NCI-H82 treated with DMSO at 0.1 percent for 48 hours (cell line): ENCODE measurements around the gene KCNB1.
"Not testable (repeated sequence)": the region's sequence is repeated elsewhere in the genome, so short reads cannot be mapped to it uniquely, and the experiment has no call there.

Source experiments
- DNase-seq: peaks from one replicate; lab custom pipeline; 2025; ENCODE audit not compliant: unreplicated experiment; lab: John Stamatoyannopoulos, UW

KCNB1 gene

DNA sequence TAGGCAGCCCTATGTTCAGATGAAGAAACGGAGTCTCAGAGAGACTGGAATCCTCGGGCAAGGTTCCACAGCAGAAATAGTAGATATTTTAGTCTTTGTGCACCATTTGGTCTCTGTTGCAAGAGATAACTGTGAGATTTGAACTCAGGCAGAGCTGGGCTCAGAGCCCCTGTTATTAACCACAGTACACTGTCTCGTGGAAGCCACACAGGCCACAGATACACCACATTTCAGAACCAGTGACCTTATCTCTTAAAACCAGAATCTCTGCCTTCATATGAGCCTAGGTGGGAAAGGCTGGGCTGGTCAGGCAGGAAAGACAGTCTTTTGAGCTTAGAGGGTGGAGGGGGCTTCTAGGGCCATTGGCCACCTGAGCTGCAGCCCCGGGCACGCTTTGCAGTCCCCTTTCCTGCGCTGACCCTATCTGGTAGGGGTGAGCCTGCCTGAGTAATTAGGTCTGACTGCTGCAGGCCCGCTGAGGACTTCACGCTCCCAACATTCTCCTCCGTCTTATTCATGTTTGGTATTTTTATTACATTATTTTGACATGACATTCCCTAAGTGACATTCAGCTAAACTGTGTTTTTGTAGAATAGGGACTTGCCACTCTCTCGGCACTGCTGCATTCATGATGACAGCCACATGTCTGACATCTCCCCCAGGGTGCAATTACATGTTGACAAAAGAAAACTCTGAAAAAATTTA is 71.1 kb downstream of the KCNB1 start:
- no peak for DNase-seq

DNA sequence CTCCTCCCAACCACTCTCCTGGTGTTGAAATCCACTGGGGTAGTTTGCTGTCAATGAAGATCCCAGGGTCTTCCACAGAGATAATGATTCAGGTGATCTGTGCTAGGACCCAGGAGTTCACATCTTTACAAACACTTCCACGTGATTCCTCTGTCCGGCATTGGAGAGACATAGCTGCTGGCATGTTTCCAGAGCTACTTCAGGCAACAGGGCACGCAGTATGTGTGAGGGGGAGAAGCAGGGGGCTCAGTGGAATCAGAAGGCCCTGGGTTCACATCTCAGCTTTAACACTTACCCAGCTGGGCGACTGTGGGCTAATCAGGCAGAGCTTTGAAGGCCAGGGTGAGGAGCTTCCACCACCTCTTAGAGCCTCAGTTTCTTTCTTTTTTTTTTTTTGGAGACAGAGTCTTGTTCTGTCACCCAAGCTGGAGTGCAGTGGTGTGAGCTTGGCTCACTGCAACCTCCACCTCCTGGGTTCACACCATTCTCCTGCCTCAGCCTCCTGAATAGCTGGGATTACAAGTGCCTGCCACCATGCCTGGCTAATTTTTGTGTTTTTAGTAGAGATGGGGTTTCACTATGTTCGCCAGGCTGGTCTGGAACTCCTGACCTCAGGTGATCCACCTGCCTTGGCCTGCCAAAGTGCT is 72.4 kb downstream of the KCNB1 start:
- DNase-seq: not testable (repeated sequence)

DNA sequence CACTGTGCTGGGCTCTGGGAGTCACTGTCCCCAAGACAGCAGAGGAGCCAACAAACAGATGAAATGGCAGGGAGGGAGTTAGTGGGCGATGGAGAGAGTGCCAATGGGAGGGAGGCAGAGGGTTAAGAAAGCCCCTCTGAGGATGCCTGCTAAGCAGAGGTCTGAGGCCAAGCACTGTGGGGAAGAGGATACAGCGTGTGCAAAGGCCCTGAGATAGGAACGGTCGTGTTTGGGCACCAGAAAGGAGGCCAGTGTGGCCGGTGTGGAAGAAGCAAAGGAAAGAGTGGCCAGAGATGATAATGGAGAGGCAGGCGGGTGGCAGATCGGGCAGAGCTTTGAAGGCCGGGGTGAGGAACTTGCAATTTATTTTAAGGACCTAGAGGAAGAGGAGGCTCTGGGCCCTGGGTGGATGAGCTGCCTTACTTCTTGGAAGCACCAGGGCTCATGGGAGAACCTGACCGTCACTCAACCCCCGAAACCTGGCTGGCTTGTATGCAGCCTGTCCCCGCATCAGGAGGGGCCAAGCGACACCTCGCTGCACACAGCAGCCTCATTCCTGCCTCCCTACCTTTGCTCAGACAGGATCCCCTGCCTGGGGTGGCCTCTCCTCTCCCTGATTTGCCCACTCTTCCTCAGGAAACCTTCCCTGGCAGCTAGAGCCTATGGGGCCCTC is 73.0 kb downstream of the KCNB1 start:
- no peak for DNase-seq

DNA sequence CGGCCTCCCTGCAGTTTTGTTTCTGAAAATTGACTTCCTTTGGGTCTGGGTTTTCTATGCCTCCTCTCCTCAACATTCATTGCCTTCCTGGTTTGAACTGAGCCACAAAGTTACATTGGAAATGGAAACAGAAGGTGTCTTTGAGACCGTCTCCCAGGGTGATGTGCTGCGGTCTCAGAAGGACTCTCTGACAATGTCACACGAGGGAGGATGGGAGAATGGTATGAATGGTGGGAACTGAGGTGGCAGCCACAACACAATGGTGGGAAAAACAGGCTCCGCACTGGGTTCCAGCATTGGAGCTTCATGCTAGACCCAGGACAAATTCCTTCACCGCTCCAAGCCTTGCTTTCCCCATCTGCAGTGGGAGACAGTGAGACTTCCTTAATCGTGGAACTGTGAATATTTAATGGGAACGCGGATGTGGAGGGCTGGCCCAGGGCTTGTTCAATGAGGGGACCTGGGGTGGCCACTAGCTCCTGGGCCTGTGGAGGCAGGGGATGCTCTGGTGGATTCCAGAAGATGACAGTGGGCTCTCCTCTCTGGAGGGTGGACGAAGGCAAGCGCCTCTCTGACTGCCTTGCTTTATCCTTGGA is 73.9 kb downstream of the KCNB1 start:
- no peak for DNase-seq

DNA sequence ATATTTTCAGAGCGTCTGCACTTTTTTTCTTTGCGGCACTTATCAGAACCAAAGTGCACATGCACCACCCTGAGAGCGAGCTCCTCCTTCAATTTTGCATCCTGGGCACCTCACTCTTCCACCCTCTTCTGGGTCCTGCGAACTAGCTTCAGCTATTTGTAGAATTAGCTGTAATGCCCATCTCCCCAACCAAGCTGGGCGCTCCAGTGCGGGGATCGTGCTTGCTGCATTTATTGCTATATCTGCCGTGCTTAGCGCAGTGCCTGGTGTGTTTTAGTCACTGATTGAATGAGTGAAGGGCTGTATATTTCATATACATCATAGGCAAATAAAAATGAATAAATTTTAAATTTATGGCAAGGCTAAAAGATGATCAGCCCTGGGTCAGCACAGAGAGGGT is 75.8 kb downstream of the KCNB1 start:
- no peak for DNase-seq

DNA sequence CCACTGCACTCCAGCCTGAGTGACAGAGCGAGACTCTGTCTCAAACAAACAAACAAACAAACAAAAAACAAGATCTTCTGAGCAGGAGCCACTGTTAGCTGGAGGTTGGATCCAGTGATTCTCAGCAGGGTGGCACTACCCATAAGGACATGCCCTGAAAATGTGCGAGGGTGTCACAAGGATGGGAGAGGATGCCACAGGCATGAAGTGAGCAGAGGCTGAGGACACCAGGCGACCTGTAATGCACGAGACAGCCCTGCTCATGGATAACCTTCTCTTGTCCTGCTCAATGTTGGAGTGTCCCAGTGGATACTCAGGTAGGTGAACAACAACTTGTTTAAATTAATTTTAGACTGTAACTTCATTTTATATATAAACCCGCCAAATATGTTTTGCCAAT is 76.8 kb downstream of the KCNB1 start:
- no peak for DNase-seq

DNA sequence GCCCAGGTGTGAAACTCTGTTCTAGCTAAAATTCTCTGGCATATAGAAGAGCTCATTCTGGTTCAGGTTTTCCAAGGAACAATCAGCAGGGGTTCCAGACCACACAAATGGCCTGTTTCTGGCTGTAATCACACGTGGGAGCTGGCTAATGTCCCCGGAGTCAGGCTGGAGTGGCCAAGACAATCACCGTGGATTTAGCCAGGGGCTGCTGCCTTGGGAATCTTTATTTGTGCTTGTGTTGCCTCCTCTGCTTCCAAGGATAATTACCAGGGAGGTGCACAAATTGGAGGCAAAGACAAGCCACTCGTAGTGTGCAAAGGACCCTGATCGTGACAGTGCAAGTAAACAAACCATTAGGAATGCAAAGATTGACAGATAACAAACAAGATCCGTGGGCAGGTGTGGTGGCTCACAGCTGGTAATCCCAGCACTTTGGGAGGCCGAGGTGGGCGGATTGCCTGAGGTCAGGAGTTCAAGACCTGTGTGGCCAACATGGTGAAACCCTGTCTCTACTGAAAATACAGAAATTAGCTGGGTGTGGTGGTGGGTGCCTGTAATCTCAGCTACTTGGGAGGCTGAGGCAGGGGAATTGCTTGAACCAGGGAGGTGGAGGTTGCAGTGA is 77.3 kb downstream of the KCNB1 start:
- DNase-seq: no peak

DNA sequence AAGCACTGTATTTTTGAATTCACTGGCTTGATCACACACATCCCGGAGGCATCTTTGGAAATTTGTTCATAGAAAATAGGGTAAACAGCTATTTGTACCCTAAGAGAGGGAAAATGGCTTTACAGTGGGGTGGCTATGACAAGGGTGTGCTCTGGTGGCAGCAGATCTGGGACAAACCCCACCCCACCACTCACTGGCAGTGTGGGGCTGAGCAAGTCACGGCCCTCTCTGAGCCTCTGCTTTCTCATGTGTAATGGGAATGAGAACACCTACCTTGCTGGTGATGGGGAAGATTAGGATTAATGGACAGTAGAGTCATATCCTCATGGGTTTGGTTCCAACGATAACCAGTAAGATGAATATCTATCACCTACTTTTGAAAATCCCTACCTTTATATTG is 78.0 kb downstream of the KCNB1 start:
- DNase-seq: no peak

DNA sequence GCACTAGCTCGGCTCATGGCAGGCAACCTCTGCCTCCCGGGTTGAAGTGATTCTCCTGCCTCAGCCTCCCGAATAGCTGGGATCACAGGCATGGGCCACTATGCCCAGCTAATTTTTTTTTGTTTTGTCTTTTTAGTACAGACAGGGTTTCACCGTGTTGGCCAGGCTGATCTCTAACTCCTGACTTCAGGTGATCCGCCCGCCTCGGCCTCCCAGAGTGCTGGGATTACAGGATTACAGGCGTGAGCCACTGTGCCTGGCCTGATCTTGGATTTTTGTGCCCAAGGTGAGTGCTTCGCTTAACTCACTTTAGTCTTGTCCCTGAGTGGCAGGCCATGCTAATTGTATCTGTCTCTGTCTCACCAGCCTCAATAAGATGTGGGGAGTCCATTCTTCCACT is 78.6 kb downstream of the KCNB1 start:
- DNase-seq: no peak

DNA sequence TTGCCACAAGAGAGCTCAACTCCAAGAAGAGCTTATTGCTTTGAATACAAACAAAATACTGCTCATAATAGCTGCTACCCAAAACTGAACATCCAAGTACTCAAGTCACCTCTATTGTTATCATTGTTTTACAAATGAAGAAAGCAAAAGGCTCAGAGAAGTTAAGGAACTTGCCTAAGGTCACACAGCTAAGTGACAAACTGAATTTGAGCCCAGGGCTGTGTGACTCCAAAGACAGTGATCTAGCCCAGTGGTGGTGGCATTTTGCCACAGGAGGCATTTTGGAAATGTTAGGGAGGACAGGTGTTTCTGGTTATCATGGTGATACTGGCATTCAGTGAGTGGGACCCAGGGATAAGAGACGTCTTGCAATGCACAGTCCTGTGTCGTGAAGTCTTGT is 79.5 kb downstream of the KCNB1 start:
- no peak for DNase-seq

DNA sequence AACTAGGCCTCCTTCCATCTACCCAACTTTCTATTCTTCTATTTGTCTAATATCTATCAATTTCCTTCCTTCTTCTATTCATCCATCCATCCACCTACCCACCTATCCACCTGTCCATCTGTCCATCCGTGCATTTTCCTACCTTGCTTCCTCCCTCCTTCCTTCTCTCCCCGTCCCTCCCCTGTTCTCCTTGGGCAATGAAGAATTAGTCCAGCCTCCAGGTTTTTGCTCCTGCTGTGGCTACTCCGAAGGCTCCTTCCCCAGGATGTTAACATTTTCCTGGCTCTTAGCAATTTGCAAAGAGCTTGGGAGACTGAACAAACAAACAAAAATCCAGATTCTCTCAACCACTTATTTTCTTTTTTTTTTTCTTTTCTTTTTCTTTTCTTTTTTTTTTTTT is 81.6 kb downstream of the KCNB1 start:
- no peak for DNase-seq

DNA sequence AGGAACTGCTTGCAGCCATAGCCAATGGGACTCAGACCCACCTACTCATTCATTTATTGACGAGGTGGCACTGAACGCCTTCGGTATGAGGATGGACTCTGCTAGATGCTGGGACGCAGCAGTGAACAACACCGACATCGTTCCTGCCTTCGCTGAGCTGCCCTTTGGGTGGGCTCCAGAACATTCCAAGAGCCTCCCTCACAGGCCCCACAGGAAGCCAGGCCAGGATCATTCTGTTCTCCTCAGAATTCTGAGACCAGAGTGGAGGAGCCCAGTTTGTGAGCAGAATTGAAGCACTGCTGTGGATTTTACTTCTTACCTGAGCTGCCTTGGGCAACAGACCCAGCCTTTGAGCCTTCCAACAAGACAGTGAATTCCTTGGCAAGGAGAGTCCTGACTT is 82.1 kb downstream of the KCNB1 start:
- no peak for DNase-seq

DNA sequence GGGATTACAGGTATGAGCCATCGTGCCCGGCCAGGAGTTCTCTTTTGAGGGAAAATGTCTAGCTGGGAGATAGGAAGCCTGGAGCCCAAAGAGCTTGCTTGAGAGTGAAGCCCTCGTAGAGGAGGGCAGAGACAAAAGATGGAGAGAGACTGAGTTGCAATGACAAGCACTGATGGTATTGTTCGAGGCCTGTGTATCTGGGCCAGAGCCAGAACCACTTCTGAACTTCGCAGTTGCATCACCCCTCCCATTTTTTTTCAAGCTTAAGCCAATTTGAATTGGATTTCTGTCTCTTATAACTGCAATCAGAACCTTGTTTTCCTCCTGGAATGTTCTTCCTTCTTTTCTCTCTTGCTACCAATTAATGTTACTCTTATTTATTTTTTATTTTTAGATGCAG is 83.1 kb downstream of the KCNB1 start:
- no peak for DNase-seq

DNA sequence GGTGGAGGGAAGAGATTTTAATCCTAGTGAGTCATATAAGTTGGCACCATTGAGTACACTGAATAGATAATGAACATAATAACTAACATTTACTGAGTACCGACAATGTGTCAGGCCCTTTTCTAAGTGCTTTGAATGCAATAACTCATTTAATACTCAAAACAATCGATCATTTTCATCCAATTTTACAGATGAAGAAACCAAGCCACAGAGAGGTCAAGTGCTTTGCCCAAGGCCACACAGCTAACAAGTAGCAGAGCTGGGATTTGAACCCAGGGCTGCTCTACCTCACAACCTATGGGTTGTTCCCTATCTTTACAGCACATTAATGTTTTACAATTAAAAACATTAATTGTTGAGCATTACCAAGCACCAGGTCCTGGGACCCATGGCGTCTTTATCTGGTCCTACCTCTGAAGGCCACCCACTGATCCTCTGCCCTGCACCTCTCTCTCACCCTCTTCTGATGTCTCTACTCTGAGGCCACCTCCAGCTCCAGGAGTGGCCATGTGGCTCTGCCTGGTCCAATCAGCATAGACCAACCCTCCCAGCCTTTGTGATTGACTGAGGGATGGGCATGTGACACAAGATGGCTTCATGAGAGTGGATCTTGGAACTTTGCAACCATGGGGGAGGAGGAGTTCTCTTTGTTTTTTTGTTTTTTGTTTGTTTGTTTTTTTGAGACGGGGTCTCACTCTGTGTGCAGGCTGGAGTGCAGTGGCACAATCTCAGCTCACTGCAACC is 83.9 kb downstream of the KCNB1 start:
- no peak for DNase-seq

DNA sequence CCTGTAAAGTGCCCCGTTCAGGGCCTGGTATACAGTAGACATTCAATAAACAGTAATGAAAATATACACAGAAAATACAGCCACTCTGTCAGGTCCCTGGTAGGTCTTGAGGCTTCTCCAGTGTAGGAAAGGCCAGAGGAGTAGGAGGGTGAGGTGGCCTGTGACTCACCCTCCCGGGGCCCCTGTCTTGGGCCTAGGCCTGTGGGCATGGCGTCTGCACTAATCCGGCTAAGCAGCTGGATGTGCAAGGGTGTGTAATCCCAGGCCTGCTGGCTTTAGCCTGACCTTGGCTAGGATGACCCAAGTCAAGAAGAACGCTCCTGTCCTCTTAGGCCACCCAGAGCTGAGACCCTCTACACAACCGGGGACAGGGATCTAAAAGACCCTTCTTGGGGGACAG is 84.9 kb downstream of the KCNB1 start:
- peak; percentile 74 for DNase-seq

DNA sequence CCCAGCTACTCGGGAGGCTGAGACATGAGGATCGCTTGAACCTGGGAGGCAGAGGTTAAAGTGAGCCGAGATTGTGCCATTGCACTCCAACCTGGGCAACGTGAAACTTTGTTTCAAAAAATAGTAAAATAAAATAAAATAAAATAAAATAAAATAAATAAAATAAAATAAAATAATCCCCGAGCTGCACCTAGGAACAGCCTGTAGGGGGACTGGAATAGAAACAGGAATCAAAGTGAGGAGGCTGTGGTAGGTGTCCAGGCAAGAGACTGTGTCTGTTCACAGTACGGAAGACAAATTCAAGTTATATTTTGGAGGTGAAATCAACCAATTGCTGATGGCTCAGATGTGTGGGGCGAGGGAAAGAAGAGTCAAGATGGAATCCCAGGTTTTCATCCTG is 86.2 kb downstream of the KCNB1 start:
- DNase-seq: no peak

DNA sequence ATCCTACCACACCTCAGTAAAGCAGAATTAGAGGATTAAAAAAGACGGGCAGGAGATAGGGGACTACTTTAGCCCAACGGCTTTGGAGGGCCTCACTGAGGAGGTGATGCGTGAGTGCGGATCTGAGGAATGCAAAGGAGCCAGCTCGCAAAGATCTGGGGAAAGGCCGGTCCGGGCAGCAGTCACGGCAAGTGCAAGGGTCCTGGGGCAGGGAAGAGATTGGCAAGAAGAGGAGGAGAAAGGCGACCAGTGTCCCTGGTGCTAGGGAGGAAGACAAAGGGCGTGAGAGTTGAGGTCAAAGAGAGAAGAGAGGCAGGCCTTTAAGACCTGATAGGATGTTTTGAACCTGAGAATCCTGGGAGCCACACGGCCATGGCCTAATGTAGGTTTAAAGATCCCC is 86.8 kb downstream of the KCNB1 start:
- DNase-seq: peak; percentile 52

DNA sequence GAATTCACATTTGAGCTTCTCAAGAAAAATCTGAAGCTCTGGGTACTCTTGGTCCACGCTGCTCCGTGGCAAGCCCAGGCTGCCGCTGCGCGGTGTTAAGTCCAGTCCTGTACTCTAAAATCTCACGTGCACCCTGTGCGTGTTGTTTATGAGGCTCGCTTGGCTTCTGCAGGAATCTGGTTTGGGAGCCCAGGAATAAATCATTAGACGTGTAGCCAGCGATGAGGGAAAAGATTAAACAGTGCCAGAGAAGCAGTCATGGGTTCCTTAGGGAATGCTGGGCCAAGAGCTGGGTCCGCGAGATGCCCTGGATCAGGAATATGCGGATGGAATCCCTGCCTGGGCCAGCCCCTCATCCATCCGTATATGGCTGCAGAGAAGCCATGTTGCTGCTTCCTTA is 87.3 kb downstream of the KCNB1 start:
- no peak for DNase-seq

DNA sequence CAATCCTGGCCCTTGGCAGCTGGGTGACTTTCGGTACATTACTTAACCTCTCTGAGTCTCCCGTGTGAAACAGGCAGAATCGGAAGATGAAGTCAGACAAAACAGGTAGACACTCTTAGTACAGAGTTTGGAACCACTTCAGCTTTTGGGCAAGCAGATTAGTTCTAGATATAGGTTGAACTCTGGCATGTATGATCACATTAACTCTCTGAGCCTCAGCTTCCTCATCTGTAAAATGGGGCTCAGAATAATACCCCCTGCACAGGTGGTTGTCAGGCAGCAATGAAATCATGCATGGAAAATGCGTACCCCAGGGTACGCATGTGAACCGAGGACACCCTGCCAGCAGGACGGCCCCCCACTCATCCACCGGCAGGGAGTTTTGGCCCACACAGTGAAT is 87.7 kb downstream of the KCNB1 start:
- no peak for DNase-seq

DNA sequence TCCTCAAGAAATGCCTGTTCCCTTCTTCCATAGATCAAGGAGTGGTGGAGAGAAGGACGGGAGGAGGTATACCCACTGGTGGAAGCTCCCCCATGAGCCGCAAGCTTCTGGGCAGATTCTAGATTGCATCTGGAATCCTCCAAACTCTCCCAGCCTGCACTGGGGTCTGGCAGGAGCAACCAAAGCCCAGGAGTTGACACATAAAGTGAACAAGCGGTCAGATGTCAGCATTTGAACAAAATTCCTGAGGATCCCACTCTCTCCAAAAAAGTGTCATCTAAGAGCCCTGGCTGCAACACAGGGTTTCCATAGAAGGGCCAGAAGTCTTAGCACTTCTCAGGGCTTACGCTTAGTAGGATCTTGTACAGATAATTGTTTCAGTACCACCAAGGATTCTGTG is 88.2 kb downstream of the KCNB1 start:
- DNase-seq: no peak

DNA sequence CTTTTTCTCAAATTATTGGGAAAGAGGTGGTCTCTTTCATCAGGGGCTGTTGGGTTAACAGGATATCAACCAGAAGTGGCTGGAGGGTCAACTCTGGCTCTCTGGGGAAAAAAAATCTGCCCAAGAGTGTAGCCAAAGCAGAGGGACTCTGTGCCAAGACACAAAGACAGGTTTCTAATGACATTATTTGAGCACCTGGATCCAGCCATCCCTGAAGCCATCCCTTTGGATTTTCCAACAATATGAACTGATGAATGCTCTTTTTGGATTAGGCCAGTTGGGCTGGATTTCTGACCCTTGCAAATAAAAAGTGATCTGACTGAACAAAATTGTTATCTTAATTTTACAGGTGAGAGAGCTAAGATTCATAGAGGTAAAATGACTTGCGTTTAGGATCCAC is 88.7 kb downstream of the KCNB1 start:
- no peak for DNase-seq
